ENCODE results near the gene MAN1A2. TPM values are rescaled to one million over a fixed set of nuclear protein-coding genes. Genes with fewer than 3 reads are reported as not detected.
"Not testable (repeated sequence)": the region's sequence is repeated elsewhere in the genome, so short reads cannot be mapped to it uniquely, and the experiment has no call there.

MAN1A2 gene
- total RNA-seq, 1 donor from 2014 or later: 45.4 TPM

- Histone ChIP-seq H3K4me1 (ENCODE audit: control insufficient read depth in 3 of 3, insufficient read depth in 3 of 3, low read length in 3 of 3) (no peaks in the 10 kb centered on the region), H3K27ac (ENCODE audit: low read depth, low read length) (no peak overlapping the region), H3K9me3 (ENCODE audit: control insufficient read depth in 3 of 3, low read length in 3 of 3) (no peaks in the 10 kb centered on the region), H3K4me3 (ENCODE audit: low read length in 3 of 3) (no peak overlapping the region), H3K27me3 (ENCODE audit: control insufficient read depth in 3 of 3, insufficient read depth in 3 of 3, low read length in 3 of 3) (no peaks in the 10 kb centered on the region), H3K9ac (ENCODE audit: low read depth in 1 of 3, low read length in 3 of 3) (no peak overlapping the region), H3K36me3 (ENCODE audit: control insufficient read depth in 3 of 3, insufficient read depth in 3 of 3, low read length in 3 of 3) (no peaks in the 10 kb centered on the region)
Measured at GRCh38 chr1:117336088-117336817, 31.0 kb upstream of the MAN1A2 start.

GRCh38 chr1:117339866-117340700 is 27.2 kb upstream of the MAN1A2 start:
- Histone ChIP-seq H3K27ac (ENCODE audit: low read depth, low read length) (no peak overlapping the region), H3K9me3 (ENCODE audit: control insufficient read depth in 3 of 3, low read length in 3 of 3) (no peaks in the 10 kb centered on the region), H3K36me3 (ENCODE audit: control insufficient read depth in 3 of 3, insufficient read depth in 3 of 3, low read length in 3 of 3) (no peaks in the 10 kb centered on the region), H3K4me1 (ENCODE audit: control insufficient read depth in 3 of 3, insufficient read depth in 3 of 3, low read length in 3 of 3) (peaks cover 0 to 3% (median 0%) of the 10 kb centered on the region in 3 donors), H3K4me3 (ENCODE audit: low read length in 3 of 3) (no peak overlapping the region), H3K9ac (ENCODE audit: low read depth in 1 of 3, low read length in 3 of 3) (no peak overlapping the region), H3K27me3 (ENCODE audit: control insufficient read depth in 3 of 3, insufficient read depth in 3 of 3, low read length in 3 of 3) (no peaks in the 10 kb centered on the region)

- Histone ChIP-seq H3K9me3 (ENCODE audit: control insufficient read depth in 3 of 3, low read length in 3 of 3) (no peaks in the 10 kb centered on the region), H3K4me3 (ENCODE audit: low read length in 3 of 3) (no peak overlapping the region), H3K27ac (ENCODE audit: low read depth, low read length) (no peak overlapping the region), H3K9ac (ENCODE audit: low read depth in 1 of 3, low read length in 3 of 3) (no peak overlapping the region), H3K27me3 (ENCODE audit: control insufficient read depth in 3 of 3, insufficient read depth in 3 of 3, low read length in 3 of 3) (no peaks in the 10 kb centered on the region), H3K4me1 (ENCODE audit: control insufficient read depth in 3 of 3, insufficient read depth in 3 of 3, low read length in 3 of 3) (peaks cover 0 to 3% (median 0%) of the 10 kb centered on the region in 3 donors), H3K36me3 (ENCODE audit: control insufficient read depth in 3 of 3, insufficient read depth in 3 of 3, low read length in 3 of 3) (no peaks in the 10 kb centered on the region)
Measured at GRCh38 chr1:117341123-117341522, 26.1 kb upstream of the MAN1A2 start.

- Histone ChIP-seq H3K9ac (ENCODE audit: low read depth in 1 of 3, low read length in 3 of 3) (no peak overlapping the region), H3K9me3 (ENCODE audit: control insufficient read depth in 3 of 3, low read length in 3 of 3) (no peaks in the 10 kb centered on the region), H3K27me3 (ENCODE audit: control insufficient read depth in 3 of 3, insufficient read depth in 3 of 3, low read length in 3 of 3) (no peaks in the 10 kb centered on the region), H3K36me3 (ENCODE audit: control insufficient read depth in 3 of 3, insufficient read depth in 3 of 3, low read length in 3 of 3) (no peaks in the 10 kb centered on the region), H3K4me1 (ENCODE audit: control insufficient read depth in 3 of 3, insufficient read depth in 3 of 3, low read length in 3 of 3) (peaks cover 0 to 3% (median 0%) of the 10 kb centered on the region in 3 donors), H3K27ac (ENCODE audit: low read depth, low read length) (no peak overlapping the region), H3K4me3 (ENCODE audit: low read length in 3 of 3) (no peak overlapping the region)
Measured at GRCh38 chr1:117342397-117342796, 24.9 kb upstream of the MAN1A2 start.

- H3K9me3 ChIP-seq (ENCODE audit: control insufficient read depth in 3 of 3, low read length in 3 of 3): no peaks in the 10 kb centered on the region
- H3K9ac ChIP-seq (ENCODE audit: low read depth in 1 of 3, low read length in 3 of 3): no peak overlapping the region
- no peaks in the 10 kb centered on the region for H3K27me3 ChIP-seq (ENCODE audit: control insufficient read depth in 3 of 3, insufficient read depth in 3 of 3, low read length in 3 of 3)
- H3K4me1 ChIP-seq (ENCODE audit: control insufficient read depth in 3 of 3, insufficient read depth in 3 of 3, low read length in 3 of 3): peaks cover 0 to 3% (median 0%) of the 10 kb centered on the region in 3 donors
- no peaks in the 10 kb centered on the region for H3K36me3 ChIP-seq (ENCODE audit: control insufficient read depth in 3 of 3, insufficient read depth in 3 of 3, low read length in 3 of 3)
- H3K27ac ChIP-seq (ENCODE audit: low read depth, low read length): no peak overlapping the region
- H3K4me3 ChIP-seq (ENCODE audit: low read length in 3 of 3): no peak overlapping the region
Measured at GRCh38 chr1:117346206-117346928, 20.9 kb upstream of the MAN1A2 start.

GRCh38 chr1:117347907-117348306 is 19.3 kb upstream of the MAN1A2 start:
- no peaks in the 10 kb centered on the region for H3K27me3 ChIP-seq (ENCODE audit: control insufficient read depth in 3 of 3, insufficient read depth in 3 of 3, low read length in 3 of 3)
- no peak overlapping the region for H3K9ac ChIP-seq (ENCODE audit: low read depth in 1 of 3, low read length in 3 of 3)
- no peaks in the 10 kb centered on the region for H3K4me1 ChIP-seq (ENCODE audit: control insufficient read depth in 3 of 3, insufficient read depth in 3 of 3, low read length in 3 of 3)
- H3K9me3 ChIP-seq (ENCODE audit: control insufficient read depth in 3 of 3, low read length in 3 of 3): no peaks in the 10 kb centered on the region
- no peaks in the 10 kb centered on the region for H3K36me3 ChIP-seq (ENCODE audit: control insufficient read depth in 3 of 3, insufficient read depth in 3 of 3, low read length in 3 of 3)
- H3K27ac ChIP-seq (ENCODE audit: low read depth, low read length): no peak overlapping the region
- no peak overlapping the region for H3K4me3 ChIP-seq (ENCODE audit: low read length in 3 of 3)

- not testable (repeated sequence) for H3K4me3 ChIP-seq (ENCODE audit: low read length in 3 of 3); H3K4me1 ChIP-seq (ENCODE audit: control insufficient read depth in 3 of 3, insufficient read depth in 3 of 3, low read length in 3 of 3); H3K27ac ChIP-seq (ENCODE audit: low read depth, low read length); H3K9me3 ChIP-seq (ENCODE audit: control insufficient read depth in 3 of 3, low read length in 3 of 3); H3K9ac ChIP-seq (ENCODE audit: low read depth in 1 of 3, low read length in 3 of 3); H3K27me3 ChIP-seq (ENCODE audit: control insufficient read depth in 3 of 3, insufficient read depth in 3 of 3, low read length in 3 of 3); H3K36me3 ChIP-seq (ENCODE audit: control insufficient read depth in 3 of 3, insufficient read depth in 3 of 3, low read length in 3 of 3)
Measured at GRCh38 chr1:117352695-117353094, 14.6 kb upstream of the MAN1A2 start.

GRCh38 chr1:117357833-117358603 is 9.2 kb upstream of the MAN1A2 start:
- H3K9me3 ChIP-seq (ENCODE audit: control insufficient read depth in 3 of 3, low read length in 3 of 3): not testable (repeated sequence)

GRCh38 chr1:117358604-117358887 is 8.7 kb upstream of the MAN1A2 start:
- not testable (repeated sequence) for H3K9me3 ChIP-seq (ENCODE audit: control insufficient read depth in 3 of 3, low read length in 3 of 3); H3K9ac ChIP-seq (ENCODE audit: low read depth in 1 of 3, low read length in 3 of 3); H3K4me3 ChIP-seq (ENCODE audit: low read length in 3 of 3); H3K27me3 ChIP-seq (ENCODE audit: control insufficient read depth in 3 of 3, insufficient read depth in 3 of 3, low read length in 3 of 3); H3K27ac ChIP-seq (ENCODE audit: low read depth, low read length); H3K4me1 ChIP-seq (ENCODE audit: control insufficient read depth in 3 of 3, insufficient read depth in 3 of 3, low read length in 3 of 3); H3K36me3 ChIP-seq (ENCODE audit: control insufficient read depth in 3 of 3, insufficient read depth in 3 of 3, low read length in 3 of 3)

More at GRCh38 chr1:117357833-117358603, 9.2 kb upstream of the MAN1A2 start:
- not testable (repeated sequence) for H3K4me1 ChIP-seq (ENCODE audit: control insufficient read depth in 3 of 3, insufficient read depth in 3 of 3, low read length in 3 of 3); H3K27me3 ChIP-seq (ENCODE audit: control insufficient read depth in 3 of 3, insufficient read depth in 3 of 3, low read length in 3 of 3); H3K27ac ChIP-seq (ENCODE audit: low read depth, low read length); H3K9ac ChIP-seq (ENCODE audit: low read depth in 1 of 3, low read length in 3 of 3); H3K36me3 ChIP-seq (ENCODE audit: control insufficient read depth in 3 of 3, insufficient read depth in 3 of 3, low read length in 3 of 3); H3K4me3 ChIP-seq (ENCODE audit: low read length in 3 of 3)

All from skeletal muscle tissue (tissue), 4 donors.